HS-5 (cell line): ENCODE measurements around the gene CBX4.

Experiments
- DNase-seq: peaks from one replicate; pipeline ENCODE4 v3.0.0-alpha.2; 2012; ENCODE audit warnings: low read depth

CBX4 gene

DNA sequence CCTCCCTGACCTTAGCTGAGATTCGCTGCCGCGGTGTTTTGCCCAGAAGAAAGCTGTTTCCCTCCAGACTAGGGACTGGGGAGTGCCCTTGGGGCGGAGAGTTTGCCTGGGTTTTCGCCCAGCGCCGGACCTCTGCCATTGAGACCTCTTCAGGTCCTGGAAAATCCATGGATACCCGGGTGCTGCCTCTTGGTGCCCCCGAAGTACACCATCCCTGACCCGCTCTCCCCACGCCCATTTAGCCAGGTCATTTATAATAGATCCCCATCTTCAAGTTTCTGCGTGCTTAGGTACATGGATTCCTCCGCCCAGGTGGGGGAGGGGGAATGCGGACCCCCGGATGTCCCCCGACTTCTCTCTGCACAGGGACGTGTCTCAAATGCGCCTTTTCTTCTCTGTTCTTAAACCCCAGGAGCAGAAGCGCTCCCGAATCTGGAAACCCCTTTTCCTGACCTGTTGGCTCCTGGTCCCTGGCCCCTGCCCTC, 27.3 kb downstream of the CBX4 start:
- DNase-seq: no peak

DNA sequence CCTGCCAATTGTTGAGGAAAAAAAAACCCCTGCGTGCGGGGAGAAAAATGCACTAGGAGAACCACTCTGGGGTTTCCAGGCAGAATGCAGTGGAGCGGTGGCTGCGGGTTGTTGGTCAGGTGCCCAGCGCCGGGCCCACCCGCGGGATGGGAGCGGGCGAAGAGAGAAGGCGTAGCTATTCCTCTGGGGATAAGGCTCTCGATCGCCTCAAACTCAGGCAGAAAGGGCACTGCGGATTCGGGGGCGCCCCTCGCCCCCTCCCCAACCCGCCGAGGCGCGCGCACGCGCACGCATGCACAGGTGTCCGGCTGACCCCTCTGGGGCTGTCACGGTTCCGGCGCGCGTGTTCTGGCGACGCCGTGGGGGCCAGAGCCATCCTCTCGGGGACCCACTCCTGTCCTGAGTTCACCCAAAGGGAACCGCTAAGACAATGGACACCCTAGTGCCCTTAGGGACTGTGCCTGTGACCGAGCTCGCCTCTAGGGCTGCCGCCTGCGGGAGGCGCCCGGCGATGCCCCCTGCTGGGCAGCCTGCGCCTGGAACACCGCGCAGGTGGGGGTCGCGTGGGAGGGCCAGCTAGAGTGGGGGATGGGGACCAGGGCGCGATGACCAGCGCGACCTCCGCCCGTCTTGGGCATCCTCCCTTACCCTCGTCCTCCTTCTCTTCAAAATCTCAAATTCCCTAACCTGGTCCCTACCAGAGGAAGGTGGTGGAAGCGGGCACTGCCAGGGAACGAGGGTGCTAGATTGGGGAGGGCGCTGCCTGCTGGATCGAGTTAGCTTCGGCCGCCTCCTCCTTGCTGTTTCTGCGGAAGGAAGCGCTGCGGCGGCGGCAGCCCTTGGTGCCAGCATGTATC, 28.0 kb downstream of the CBX4 start:
- no peak for DNase-seq

DNA sequence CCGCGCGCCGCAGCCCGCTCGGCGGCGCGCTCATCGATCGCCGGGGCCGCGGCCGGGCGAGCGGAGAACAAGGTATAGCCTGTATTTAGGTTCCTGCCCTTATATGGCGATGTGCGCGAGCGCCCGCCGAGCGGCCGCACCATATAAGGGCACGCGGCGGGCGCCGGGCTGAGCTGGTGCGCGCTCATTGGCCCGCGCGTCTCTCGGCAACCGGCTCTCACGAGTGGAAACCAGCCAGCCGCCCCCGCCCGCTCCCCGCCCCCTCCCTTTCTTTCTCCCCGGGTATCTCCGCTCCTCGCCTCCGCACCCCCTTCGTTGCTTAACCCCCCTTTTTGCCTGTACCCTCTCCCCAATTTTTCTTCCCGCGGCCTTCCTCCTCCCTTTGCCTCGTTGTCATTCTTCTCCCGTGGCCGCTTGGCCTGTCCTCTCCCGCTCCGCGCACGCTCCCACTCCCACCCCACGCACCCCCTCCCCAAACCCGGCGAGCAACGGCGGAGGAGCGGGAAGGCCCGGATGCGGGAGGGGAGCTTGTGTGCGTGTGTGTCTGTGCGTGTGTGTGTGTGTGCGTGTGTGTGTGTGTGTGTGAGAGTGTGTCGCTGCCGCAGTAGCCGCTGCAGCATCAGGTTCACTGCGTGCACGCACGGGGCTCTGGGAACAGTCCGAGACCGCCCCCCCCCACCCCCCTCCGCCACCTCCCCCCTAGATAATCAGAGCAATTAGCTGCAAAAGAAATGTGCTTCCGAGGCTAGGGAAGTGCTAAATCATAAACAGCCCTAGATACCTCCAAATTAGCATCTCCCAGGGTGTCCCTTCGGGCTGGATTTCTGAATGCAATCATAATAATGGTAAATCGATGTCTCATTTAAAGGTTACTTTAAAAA, 28.9 kb downstream of the CBX4 start:
- no peak for DNase-seq

DNA sequence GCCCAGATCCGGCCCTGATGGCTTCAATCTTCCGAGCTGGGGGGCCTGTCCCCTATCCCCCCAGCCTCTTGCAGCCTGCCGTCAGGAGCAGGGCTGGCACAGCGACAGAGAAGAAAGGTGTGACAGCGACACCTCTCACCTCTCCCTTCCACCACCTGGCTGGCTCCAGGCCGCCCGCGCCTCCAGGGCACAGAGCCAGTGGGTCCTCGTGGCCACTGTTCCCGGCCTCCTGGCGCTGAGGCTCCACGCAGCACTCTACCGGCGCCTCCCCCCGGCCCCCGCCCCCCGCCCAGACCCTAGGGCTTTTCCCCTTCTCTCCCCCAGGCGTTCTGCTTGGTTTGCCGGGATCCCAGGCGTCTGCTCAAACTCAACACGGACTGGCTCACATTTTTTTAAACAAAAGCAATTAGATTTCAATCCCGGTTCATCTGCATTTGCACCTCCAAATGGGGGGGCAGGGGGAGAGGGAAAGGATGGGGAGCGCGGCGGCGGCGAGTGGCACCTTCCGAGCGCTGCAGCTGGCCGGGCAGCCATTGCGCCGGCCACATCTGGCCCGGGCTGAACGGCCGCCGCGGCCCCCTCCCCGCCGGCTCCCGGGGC, 29.6 kb downstream of the CBX4 start:
- DNase-seq: no peak

DNA sequence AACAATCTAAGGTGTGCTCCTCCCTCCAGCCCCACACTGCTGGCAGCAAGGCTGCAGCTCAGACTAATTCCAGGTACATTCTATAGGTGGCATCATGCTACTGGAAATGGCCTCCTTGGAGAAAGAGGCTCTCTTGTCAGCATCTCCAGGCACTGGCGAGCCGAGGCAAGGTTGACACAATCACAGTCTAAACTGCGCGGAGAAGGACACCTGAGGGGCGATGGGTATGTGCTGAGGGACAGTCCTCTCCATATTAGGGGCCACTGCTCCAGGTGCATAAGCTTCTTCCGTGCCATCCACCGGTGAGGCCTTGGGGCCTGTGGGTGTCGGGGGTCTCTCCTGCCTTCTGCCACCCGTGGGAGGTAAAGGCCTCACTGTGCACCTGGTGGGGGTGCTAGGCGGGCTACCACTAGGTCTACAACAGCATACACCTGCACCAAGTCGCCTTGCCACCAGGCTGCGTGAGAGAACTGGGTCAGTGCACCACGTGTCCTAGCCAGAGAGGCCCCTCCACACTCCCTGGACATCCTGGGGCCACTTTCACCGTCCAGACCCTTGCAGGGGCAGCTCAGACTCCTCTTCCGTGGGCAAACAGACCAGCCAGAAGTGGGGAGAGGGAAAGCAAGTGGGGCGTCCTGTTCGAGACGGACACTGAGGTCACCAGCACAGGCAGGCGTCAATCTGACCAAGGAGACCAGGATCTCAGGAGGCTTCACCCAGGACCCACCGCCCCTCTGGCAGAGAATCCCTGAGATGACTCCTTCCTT, 30.3 kb downstream of the CBX4 start:
- no peak for DNase-seq

DNA sequence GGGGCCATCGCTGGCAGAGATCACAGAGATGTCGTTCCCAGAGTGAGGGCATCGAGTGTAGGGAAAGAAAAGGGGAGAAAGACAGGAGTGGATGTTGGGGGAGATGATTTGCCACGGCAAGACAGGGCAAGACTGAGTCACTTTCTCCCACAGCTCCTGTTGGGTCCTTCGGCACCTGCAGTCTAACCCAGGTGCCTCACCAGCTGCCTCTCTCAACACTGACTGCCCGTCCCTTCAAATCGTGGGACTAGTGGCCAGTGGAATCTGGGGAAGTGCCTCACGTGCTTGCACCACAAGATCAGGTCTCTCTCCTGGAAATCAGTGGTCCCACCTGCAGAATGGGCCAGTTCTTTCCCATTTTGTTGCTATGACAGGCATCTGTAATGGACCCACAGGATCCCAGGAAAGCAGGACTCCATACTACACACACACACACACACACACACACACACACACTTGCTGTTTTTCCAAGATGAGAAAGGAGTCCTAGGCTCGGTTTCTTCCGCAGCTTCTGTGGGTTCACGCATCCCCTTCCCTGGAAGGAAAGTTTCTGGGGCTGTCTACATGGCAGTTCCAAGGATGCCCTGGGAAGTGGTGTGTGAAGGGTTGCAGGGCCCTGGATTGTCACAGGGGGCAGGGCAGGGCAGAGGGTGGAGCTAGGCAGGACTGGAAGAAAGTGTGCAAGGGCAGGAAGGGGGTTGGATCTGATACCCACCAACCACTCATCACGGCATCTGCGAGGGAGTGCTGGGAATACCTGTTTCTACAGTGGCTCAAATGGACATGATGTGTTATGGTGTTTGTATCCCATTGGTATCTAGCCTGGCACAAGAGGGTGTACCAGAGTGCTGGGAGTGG, 32.1 kb downstream of the CBX4 start:
- DNase-seq: no peak

DNA sequence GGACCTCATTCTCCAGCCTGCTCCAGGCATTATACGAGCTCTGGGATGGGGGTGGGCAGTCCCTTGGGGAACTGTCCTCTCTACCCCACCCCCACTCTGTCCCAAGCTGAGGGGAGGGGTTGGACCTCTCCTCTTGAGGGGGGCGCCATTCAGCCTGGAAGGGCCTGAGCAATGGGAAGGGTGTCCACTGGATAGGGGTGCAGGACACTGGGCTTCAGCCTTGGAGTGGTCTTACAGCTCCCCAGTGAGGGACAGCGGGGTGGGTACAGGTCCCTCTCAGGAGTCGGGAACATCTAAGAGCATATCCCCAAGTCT, 32.8 kb downstream of the CBX4 start:
- no peak for DNase-seq

DNA sequence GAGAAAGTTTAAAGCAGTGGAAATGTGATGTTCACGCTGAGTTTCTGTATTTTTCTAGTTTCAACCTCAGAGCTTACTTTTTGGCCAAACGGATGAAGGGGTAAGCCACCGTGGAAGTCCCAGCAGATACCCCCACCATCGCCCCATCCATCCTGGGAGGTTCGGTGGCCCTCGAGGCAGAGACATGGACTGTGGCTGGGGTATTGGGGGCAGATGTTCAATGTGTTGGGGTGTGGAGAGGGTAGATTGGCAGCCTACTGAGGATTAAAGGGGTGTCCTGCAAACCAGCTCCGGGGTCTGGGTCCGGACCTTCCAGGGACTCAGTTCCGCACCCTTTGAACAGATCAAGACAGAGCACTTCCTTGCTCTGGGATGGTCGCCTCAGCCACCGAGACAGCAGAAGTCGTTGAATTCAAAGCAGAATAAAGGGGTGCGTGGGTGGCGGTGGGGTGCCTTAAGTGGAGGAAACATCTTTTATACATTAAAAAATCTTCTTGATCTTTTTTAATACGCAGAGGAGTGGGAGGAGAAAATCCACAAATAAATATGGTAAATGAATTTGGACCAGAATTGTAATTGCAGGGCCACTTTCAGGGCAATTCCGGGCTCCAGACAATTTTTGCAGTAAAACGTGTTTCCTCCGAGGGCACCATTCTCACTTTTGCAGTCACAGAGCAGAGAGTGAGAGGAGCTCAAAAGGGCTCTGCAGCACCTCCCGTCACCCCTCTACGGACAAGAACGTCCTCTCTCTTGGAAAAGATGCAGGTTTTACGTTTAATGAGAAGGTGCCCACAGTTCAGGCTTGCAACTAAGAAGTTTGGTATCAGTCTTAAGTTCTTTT, 34.2 kb downstream of the CBX4 start:
- no peak for DNase-seq

DNA sequence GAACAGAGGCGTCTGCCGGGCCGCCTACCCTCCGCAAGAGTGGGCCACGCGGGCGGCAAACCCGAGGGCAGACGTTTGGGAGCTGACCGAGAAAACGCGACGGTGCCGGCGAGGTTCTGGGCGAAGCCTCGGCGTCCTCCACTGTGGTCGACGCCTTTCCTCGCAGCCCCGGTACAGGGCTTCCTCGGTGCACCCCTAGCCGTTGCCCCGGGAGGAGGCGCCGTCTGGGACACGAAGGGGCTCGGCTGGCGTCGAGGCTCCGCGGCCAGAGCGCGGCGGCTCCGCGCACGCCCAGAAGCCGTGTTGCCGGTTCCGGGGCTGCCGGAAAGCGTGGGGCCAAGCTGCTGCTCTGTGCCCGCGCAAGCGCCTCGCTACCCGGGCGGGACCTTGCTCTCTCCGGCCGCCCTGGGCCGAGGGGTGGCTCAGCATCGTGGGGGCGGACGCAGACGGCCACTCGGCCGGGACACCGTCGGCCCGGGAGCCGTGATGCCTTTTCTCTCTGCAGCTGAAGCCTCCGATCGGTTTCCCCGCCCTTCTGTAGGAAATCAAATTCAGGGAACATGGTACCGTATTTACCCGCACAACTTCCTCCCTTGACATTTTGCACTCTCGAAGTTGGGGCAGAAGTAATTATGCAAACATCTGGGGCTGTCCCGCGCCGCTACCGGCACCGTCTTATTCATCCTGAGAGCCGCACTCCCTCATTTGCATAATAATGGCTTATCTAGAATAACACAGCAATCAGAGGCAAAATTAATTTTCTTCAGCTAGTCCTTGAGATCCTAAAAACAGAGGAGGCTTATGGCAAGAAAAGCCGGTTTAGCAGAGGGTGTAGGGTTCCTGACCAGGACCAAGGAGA, 35.0 kb downstream of the CBX4 start:
- DNase-seq: no peak

DNA sequence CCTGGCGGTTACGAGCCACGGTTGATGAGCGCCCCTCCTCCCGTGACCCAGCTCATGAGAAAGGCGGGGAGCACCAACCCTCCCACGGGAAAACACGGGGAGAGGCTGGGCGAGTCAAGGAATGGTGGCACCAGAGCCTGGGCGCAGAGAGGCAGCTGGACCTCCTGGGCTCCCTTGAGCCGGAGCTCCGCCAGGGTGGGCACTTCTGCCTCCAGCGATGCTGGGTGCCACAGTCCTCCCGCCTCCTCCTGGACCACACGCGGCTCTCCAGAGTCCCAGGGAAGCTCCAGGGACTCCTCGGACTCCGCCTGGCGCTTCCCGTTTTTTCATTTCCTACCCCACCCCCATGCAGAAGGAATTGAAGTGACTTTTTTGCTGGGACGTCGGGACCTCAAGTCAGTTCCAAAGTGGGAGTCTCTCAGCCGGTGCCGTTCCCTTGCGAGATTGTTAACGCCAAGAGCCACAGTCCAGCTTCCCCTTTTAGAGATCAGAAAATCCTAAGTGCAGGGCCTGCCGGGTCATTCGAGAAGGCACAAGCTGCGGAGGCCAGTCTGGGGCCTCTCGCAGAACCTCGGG, 35.7 kb downstream of the CBX4 start:
- no peak for DNase-seq

DNA sequence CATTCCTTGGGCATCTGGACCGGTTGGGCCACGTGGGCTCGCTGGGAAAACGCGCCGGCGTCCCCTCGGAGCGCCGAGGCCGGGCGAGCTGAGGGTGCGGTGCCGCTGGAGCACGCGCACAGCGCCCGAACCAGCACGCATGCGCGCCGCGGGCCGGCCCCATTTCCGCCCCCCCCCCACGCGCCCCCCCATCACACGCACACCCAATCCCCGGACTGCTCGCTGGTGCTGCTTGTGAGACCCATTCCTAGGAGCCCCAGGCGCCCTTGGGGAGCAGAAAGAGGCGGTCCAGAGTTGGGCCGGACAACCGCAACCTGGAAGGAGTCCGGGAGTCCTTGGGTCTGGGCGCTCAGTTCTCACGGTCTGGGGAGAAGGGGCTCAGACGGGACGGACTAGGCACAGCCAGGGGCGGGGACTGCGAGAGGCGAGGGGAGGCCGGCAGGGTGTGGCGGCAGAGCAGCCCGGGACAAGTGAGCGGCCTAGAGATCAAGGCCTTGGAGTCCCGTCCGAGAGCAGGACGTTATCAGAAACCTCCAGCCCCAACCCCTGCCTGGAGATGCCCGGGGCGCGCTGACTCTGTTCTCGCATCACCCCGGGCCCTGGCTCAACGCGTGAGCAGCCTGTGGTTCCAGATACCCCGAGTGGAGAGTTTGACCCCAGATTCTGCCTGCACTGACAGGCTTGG, 36.4 kb downstream of the CBX4 start:
- DNase-seq: no peak

DNA sequence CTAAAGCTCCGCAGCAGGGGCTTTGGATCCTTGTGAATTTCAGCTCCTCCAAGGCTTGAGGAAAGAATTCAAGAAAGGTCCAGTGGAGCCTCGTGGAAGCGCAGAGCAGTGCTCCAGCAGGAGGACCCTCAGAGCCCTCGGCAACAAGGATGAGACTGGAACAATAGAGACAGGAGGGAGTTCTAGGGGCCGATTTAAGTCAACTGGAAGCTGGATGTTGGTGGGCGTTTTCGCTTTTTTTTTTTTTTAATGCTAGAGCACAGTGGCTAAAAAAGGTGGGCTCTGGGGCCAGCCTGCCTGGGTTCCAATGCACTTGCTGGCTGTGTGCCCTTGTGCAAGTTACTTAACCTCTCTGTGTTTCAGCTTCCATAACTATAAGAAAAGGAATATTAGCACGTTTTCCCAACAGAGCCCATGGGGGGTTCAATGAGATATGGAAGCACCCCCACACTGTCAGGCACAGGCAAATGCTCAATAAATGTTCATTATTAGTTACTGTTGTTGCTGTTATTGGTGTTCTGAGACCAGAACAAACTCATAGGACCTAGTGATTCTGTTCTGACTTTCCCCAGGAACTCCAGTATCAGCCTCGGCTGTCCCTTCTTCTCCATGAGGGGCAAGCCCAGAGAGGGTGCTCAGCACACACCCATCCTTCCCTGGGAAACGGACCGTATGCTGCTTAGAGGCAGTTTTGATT, 37.1 kb downstream of the CBX4 start:
- no peak for DNase-seq

DNA sequence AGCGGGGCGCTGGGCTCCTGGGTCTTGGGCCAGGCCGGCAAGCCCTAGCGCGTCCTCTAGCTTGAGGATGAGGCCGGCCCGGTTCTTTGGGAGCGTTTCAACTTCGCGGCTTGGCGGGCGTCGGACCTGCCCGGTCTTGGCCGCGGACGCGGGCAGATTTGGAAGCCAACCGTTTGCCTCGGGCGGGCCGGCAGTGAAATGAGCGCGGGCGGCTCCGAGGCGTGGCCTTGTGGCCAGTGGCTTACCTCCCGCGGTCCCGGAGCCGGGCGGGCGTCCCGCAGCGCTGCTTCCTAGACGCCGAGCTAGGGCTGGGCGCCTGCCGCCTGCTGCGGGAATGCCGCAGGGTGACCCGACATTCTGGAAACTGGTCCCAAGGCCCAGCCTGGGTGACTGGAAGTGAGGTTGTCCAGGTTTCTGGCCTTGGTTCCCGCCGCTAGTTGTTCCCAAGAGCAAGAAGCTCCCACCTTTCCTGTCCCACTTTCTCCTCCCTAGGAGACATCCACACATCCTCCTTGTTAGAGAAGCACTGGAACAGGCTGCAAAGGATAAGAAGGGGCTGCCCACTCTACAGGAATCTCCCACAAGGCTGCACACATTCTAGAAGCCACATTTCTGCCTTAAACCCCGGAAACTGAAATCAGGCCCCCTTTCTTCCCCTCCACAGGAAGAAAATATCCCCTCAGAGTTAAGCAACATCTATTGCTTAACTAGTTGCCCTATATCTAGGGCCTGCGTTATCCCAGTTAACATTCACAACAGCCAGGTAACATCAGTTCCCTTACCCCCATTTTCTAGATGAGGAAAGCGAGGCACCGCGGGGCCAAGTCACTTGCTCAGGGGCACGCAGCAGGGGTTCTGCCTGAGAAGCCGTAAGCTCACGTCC, 37.8 kb downstream of the CBX4 start:
- no peak for DNase-seq

DNA sequence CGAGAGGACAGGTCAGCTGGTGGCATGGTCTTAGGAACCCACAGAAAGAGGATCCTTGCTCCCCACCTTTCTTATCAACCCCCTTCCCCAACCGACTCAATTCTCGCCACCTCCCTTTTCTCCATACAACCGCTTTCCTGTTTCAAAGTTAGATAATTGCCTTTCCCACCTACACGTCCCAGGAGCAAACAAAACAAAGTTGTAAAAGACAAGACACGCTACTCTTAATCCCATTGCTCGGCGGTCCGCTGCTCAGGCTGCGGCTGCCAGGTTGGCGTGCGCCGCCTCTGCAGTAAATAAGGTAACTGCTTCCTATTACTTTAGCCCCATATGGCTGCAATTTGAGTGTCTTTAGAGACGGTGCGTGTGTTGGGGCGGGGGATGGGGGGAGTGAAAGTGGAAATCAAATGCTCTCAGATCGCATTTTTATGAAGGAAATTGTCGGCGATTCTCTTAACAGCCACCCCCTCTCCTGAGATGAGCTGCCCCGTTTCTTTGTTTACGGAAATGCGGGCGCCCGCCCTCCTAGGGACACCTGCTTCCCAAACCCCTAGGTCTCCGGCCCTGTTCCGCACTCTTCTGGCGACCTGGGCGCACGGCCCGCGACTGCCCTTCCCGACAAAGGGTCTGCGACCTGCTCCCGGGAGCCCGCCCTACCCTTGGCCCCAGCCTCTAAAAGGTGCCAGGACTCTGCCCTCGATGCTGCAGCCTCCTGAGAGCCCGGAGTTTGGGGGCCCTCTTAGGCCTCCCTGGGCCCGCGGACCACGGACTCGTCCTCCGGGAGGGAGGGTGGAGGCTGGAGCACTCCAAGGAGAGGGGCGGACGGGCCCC, 38.7 kb downstream of the CBX4 start:
- DNase-seq: no peak

DNA sequence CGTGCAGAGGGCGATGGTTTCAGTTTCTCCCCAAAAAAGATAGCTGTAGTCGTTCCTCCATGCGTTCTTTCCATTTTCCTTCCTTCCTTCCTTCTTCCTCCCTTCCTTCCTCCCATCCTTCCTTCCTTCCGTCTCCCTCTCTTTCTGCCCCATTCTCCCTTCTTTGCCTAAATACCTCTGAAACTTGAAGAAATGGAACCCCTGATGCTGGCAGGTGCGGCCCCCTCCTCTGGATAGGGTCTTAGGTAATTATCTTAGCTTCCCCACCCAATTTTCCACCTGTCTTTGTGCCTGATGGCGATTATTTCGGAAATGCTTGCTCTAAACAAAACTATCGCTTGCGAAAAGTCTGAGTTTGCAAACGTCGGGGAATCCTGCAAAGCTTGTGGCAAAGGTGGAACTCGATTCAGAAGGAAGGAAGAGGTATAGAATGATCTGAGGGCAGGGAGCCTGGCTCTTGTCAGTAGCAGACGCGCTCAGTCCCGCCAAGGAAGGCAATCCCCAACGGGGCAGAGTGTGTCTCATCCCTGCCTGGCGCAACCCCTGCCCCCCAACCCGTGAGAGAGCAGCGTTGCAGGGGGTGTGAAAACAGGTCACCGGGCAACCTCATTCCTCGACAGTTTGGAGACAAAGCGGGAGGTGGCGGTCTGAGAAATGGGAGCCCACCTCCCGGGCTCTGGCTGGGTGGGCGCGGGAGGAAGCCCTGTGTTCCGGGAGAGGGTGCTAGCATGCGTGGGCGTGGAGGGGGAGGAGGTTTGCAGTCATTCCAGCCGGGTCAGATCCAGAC, 39.5 kb downstream of the CBX4 start:
- DNase-seq: no peak
